NCI-H146 treated with DMSO at 0.1 percent for 48 hours (cell line): ENCODE data around the gene CACNA2D1.

Source experiments
- DNase-seq: peaks from one replicate; lab custom pipeline; 2025; ENCODE audit not compliant: unreplicated experiment; lab: John Stamatoyannopoulos, UW

The CACNA2D1 gene

GRCh38 chr7:81902536-81902935 is 541.0 kb downstream of the CACNA2D1 start:
- DNase-seq, result no peak
